ENCODE results near the gene KRIT1.

- TF ChIP-seq POLR2AphosphoS5 (IDR thresholded peaks at IDR 0.05) (no peak), CTCF (IDR thresholded peaks at IDR 0.05; ENCODE audit: poor library complexity, severe bottlenecking) (no peak), RAD21 (conservative IDR thresholded peaks at IDR 0.05) (no peak), EZH2 (IDR thresholded peaks at IDR 0.05; ENCODE audit: borderline replicate concordance, insufficient read depth, low read length, poor library complexity, severe bottlenecking) (no peak), EP300 (conservative IDR thresholded peaks at IDR 0.05; ENCODE audit: poor library complexity, severe bottlenecking) (no peak), REST (IDR thresholded peaks at IDR 0.05; ENCODE audit: borderline replicate concordance) (no peak)
Measured at GRCh38 chr7:92293896-92294590, 48.3 kb upstream of the KRIT1 start.

Data from neural cell (in vitro differentiated cells).